Fibroblast of villous mesenchyme (primary cell): ENCODE results near the gene GGACT. TPM values are rescaled to one million over a fixed set of nuclear protein-coding genes. Genes with fewer than 3 reads are reported as not detected.

Experiments
- DNase-seq: peaks from one replicate; pipeline ENCODE4 v3.0.0-alpha.2; 2010; ENCODE audit warnings: low read depth
- H3K4me3 ChIP-seq: 2 replicates; pipeline ENCODE4 v1.5.1; 2011; ENCODE audit warnings: low read depth, mild to moderate bottlenecking, low read length
- CTCF ChIP-seq: IDR thresholded peaks from 2 replicates; pipeline ENCODE4 v1.5.1; 2012; ENCODE audit warnings: low read depth, mild to moderate bottlenecking, low read length; ENCODE audit not compliant: insufficient read depth
- total RNA-seq: library from RNA; depleted of rRNA; stranded (reverse); fragments of >200 nt; gene quantifications from 2 replicates; pipeline ENCODE4 v1.2.3, GENCODE V29; 2012

GGACT gene
- total RNA-seq, 1 donor = 8.2 TPM

- TF ChIP-seq CTCF = no peak
- DNase-seq = no peak
Measured at GRCh38 chr13:100490692-100491091, 97.9 kb downstream of the GGACT start.

GRCh38 chr13:100485265-100485664 is 103.3 kb downstream of the GGACT start:
- H3K4me3 ChIP-seq = no peak overlapping the region
- no peak for DNase-seq

More at GRCh38 chr13:100490692-100491091, 97.9 kb downstream of the GGACT start:
- no peak overlapping the region for H3K4me3 ChIP-seq

GRCh38 chr13:100484702-100485101 is 103.9 kb downstream of the GGACT start:
- no peak overlapping the region for H3K4me3 ChIP-seq
- DNase-seq = no peak
- TF ChIP-seq CTCF = no peak

More at GRCh38 chr13:100485265-100485664, 103.3 kb downstream of the GGACT start:
- TF ChIP-seq CTCF = no peak

- no peak for DNase-seq
- H3K4me3 ChIP-seq = no peak overlapping the region
- no peak for TF ChIP-seq CTCF
Measured at GRCh38 chr13:100483841-100484381, 104.7 kb downstream of the GGACT start.

- TF ChIP-seq CTCF = no peak
- no peak overlapping the region for H3K4me3 ChIP-seq
- no peak for DNase-seq
Measured at GRCh38 chr13:100483139-100483538, 105.5 kb downstream of the GGACT start.

- H3K4me3 ChIP-seq = no peak overlapping the region
- no peak for DNase-seq
- TF ChIP-seq CTCF = no peak
Measured at GRCh38 chr13:100480676-100481075, 107.9 kb downstream of the GGACT start.

Other genes with a start within 250 kb of the GGACT start
- 11.7 and 12.9 TPM in 2 replicates for gene TMTC4, start 86.0 kb upstream of the GGACT start, total RNA-seq